H9 (cell line): ENCODE data around the gene CCDC40. TPM values are rescaled to one million over a fixed set of nuclear protein-coding genes. Genes with fewer than 3 reads are reported as not detected.

ENCODE experiments used
- DNase-seq: peaks from one replicate; pipeline ENCODE4 v3.0.0-alpha.2; 2017
- H2AFZ ChIP-seq: one replicate; pipeline ENCODE4 v1.6.1; 2013; ENCODE audit warnings: mild to moderate bottlenecking, low read length, control low read depth, moderate library complexity
- H2AK5ac ChIP-seq: 2 replicates; pipeline ENCODE4 v1.6.1; 2013; ENCODE audit warnings: low read length, control low read depth, mixed read lengths; ENCODE audit not compliant: insufficient read length
- H2BK120ac ChIP-seq: one replicate; pipeline ENCODE4 v1.6.1; 2013; ENCODE audit warnings: low read depth, mild to moderate bottlenecking, low read length, control low read depth, inconsistent platforms; ENCODE audit not compliant: poor library complexity, severe bottlenecking
- H2BK12ac ChIP-seq: 2 replicates; pipeline ENCODE4 v1.6.1; 2013; ENCODE audit warnings: low read length, control low read depth, mixed read lengths, low read depth; ENCODE audit not compliant: insufficient read length
- H2BK15ac ChIP-seq: 2 replicates; pipeline ENCODE4 v1.6.1; 2013; ENCODE audit warnings: low read depth, low read length, control low read depth
- H2BK20ac ChIP-seq: one replicate; pipeline ENCODE4 v1.6.1; 2013; ENCODE audit warnings: low read depth, mild to moderate bottlenecking, low read length, control low read depth, inconsistent platforms; ENCODE audit not compliant: poor library complexity, severe bottlenecking
- H2BK5ac ChIP-seq: 2 replicates; pipeline ENCODE4 v1.6.1; 2013; ENCODE audit warnings: low read length, control low read depth, mixed read lengths; ENCODE audit not compliant: insufficient read length
- H3K14ac ChIP-seq: 2 replicates; pipeline ENCODE4 v1.6.1; 2013; ENCODE audit warnings: low read length, control low read depth; ENCODE audit not compliant: insufficient read depth
- H3K18ac ChIP-seq: 2 replicates; pipeline ENCODE4 v1.6.1; 2013; ENCODE audit warnings: low read depth, mild to moderate bottlenecking, mixed read lengths, low read length, control low read depth; ENCODE audit not compliant: insufficient read length
- H3K23ac ChIP-seq: 2 replicates; pipeline ENCODE4 v1.6.1; 2013; ENCODE audit warnings: low read length, control low read depth, mixed read lengths, low read depth; ENCODE audit not compliant: insufficient read length
- H3K23me2 ChIP-seq: 2 replicates; pipeline ENCODE4 v1.6.1; 2013; ENCODE audit warnings: low read depth, mild to moderate bottlenecking, mixed read lengths, low read length, control low read depth; ENCODE audit not compliant: insufficient read length, poor library complexity, severe bottlenecking
- H3K27ac ChIP-seq: 2 replicates; pipeline ENCODE4 v1.5.1; 2013; ENCODE audit warnings: low read length, control low read depth, mixed read lengths, low read depth; ENCODE audit not compliant: insufficient read length
- H3K27me3 ChIP-seq: 2 replicates; pipeline ENCODE4 v1.6.1; 2013; ENCODE audit warnings: low read length, control low read depth, inconsistent platforms; ENCODE audit not compliant: insufficient read depth
- H3K4ac ChIP-seq: 2 replicates; pipeline ENCODE4 v1.6.1; 2013; ENCODE audit warnings: low read depth, mild to moderate bottlenecking, control low read depth, inconsistent platforms, low read length, moderate library complexity
- H3K4me1 ChIP-seq: 2 replicates; pipeline ENCODE4 v1.6.1; 2013; ENCODE audit warnings: low read length, control low read depth, inconsistent platforms; ENCODE audit not compliant: insufficient read depth
- H3K4me2 ChIP-seq: 2 replicates; pipeline ENCODE4 v1.6.1; 2013; ENCODE audit warnings: low read length, control low read depth, mixed read lengths; ENCODE audit not compliant: insufficient read length, insufficient read depth
- H3K56ac ChIP-seq: 2 replicates; pipeline ENCODE4 v1.6.1; 2013; ENCODE audit warnings: low read depth, mild to moderate bottlenecking, mixed read lengths, low read length, control low read depth; ENCODE audit not compliant: insufficient read length
- H3K79me1 ChIP-seq: 2 replicates; pipeline ENCODE4 v1.6.1; 2013; ENCODE audit warnings: low read depth, mild to moderate bottlenecking, moderate library complexity, low read length, control low read depth, inconsistent platforms; ENCODE audit not compliant: insufficient read depth, poor library complexity, severe bottlenecking
- H3K79me2 ChIP-seq: 2 replicates; pipeline ENCODE4 v1.6.1; 2013; ENCODE audit warnings: low read length, control low read depth, inconsistent platforms; ENCODE audit not compliant: insufficient read depth
- H3K9ac ChIP-seq: 2 replicates; pipeline ENCODE4 v1.6.1; 2013; ENCODE audit warnings: low read length, control low read depth, mixed read lengths; ENCODE audit not compliant: insufficient read length; ENCODE audit errors: extremely low read depth
- H3K9me3 ChIP-seq: one replicate; pipeline ENCODE4 v1.6.1; 2013; ENCODE audit warnings: low read depth, low read length, inconsistent platforms; ENCODE audit not compliant: control insufficient read depth
- H3T11ph ChIP-seq: one replicate; pipeline ENCODE4 v1.6.1; 2013; ENCODE audit warnings: mild to moderate bottlenecking, low read length, control low read depth, inconsistent platforms
- H4K20me1 ChIP-seq: one replicate; pipeline ENCODE4 v1.6.1; 2013; ENCODE audit not compliant: control insufficient read depth, insufficient read length, insufficient read depth
- H4K5ac ChIP-seq: 2 replicates; pipeline ENCODE4 v1.6.1; 2013; ENCODE audit warnings: low read depth, mild to moderate bottlenecking, mixed read lengths, low read length, control low read depth; ENCODE audit not compliant: insufficient read length
- H4K8ac ChIP-seq: replicated peaks from 2 replicates; pipeline ENCODE4 v1.6.1; 2013; ENCODE audit warnings: low read length, control low read depth, mixed read lengths, low read depth; ENCODE audit not compliant: insufficient read length
- H4K91ac ChIP-seq: 2 replicates; pipeline ENCODE4 v1.6.1; 2013; ENCODE audit warnings: low read depth, mild to moderate bottlenecking, moderate library complexity, mixed read lengths, low read length, control low read depth; ENCODE audit not compliant: insufficient read length
- H3K27ac Mint-ChIP-seq, 3 experiments: 2 replicates in 2 of 3; 3 replicates in 1 of 3; pipeline ENCODE4 v1.8.0; 2020 to 2021; ENCODE audit warnings: mixed read lengths in 3 of 3, mild to moderate bottlenecking in 1 of 3, moderate library complexity in 1 of 3
- H3K27me3 Mint-ChIP-seq: 2 replicates; pipeline ENCODE4 v1.8.0; 2021; ENCODE audit warnings: low read depth, mild to moderate bottlenecking, moderate library complexity, mixed read lengths
- H3K36me3 Mint-ChIP-seq, 3 experiments: 2 replicates in 2 of 3; 3 replicates in 1 of 3; pipeline ENCODE4 v1.8.0; 2020 to 2021; ENCODE audit warnings: low read depth in 3 of 3, mixed read lengths in 3 of 3; ENCODE audit not compliant: insufficient read depth in 1 of 3
- H3K4me1 Mint-ChIP-seq, 2 experiments: 2 replicates each; pipeline ENCODE4 v1.8.0; 2020; ENCODE audit warnings: mixed read lengths in 2 of 2
- H3K4me3 Mint-ChIP-seq, 2 experiments: 2 replicates in 1 of 2; 3 replicates in 1 of 2; pipeline ENCODE4 v1.8.0; 2020 to 2021; ENCODE audit warnings: mild to moderate bottlenecking in 2 of 2, mixed read lengths in 2 of 2, moderate library complexity in 1 of 2
- H3K9me3 Mint-ChIP-seq, 2 experiments: 2 replicates in 1 of 2; 3 replicates in 1 of 2; pipeline ENCODE4 v1.8.0; 2020; ENCODE audit warnings: mild to moderate bottlenecking in 2 of 2, mixed read lengths in 2 of 2, moderate library complexity in 1 of 2
- WGBS: extraction: QIAGEN DNeasy Blood & Tissue Kit; methylation state at CpG from one replicate; pipeline ENCODE4 v1.1.7; 2013; ENCODE audit warnings: missing lambda C conversion rate, low lambda C conversion rate, mixed read lengths; ENCODE audit not compliant: insufficient read length; ENCODE audit errors: extremely low coverage; 5-methylcytosine and 5-hydroxymethylcytosine counted together
- total RNA-seq: library from RNA; stranded (reverse); gene quantifications from 2 replicates; pipeline ENCODE4 v1.2.1, GENCODE V29; 2021
- TF ChIP-seq, protein P1 (sequence below): fragments of 200-600 bp; sonication (generic); conservative IDR thresholded peaks from 3 replicates; pipeline ENCODE4 v1.8.0; 2021; ENCODE audit warnings: antibody characterized with exemption, mild to moderate bottlenecking

Gene CCDC40
- total RNA-seq, 1 experiment from 2014 or later = 8.9 TPM

DNA sequence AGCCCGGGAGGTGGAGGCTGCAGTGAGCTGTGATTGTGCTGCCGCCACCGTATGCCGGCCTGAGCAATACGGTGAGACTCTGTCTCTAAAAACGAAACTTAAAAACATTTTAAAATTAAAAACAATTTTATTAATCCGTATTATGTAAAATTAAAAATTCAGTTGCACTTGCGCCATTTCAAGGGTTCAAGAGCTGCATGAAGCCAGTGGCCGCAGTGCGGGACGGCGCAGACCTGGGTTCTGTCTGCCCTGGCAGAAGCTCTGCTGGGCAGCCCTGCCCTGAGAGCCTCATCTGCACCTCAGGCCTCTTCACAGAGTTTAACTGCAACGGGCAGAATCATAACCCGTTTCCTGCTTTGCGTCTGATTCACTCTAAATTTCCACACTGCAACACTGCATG lies 32.5 kb upstream of the CCDC40 start:
- DNase-seq = no peak
- no peaks in the 10 kb centered on the region for H3K9me3 ChIP-seq
- no peak overlapping the region for H3K4ac ChIP-seq
- Mint-ChIP-seq H3K9me3 (no peaks in the 10 kb centered on the region), H3K36me3 (peaks cover 24 to 38% (median 27%) of the 10 kb centered on the region in 3 experiments), H3K4me3 (no peak overlapping the region), H3K4me1 (peaks cover 13 to 21% of the 10 kb centered on the region in 2 experiments; a peak in 3 of 4 replicates), H3K27me3 (no peaks in the 10 kb centered on the region), H3K27ac (no peak overlapping the region)
- no peak overlapping the region for H3T11ph ChIP-seq
- no peak overlapping the region for H3K18ac ChIP-seq
- H3K79me1 ChIP-seq = no peaks in the 10 kb centered on the region
- H3K9ac ChIP-seq = no peak overlapping the region
- H2BK12ac ChIP-seq = no peak overlapping the region
- peaks cover 1% of the 10 kb centered on the region; the same call in 1 of the 2 replicates for H3K79me2 ChIP-seq
- H2AK5ac ChIP-seq = no peak overlapping the region
- no CpG with 5 or more reads among the region's 15 CpGs for WGBS
- H4K5ac ChIP-seq = no peak overlapping the region
- TF ChIP-seq, protein P1, sequence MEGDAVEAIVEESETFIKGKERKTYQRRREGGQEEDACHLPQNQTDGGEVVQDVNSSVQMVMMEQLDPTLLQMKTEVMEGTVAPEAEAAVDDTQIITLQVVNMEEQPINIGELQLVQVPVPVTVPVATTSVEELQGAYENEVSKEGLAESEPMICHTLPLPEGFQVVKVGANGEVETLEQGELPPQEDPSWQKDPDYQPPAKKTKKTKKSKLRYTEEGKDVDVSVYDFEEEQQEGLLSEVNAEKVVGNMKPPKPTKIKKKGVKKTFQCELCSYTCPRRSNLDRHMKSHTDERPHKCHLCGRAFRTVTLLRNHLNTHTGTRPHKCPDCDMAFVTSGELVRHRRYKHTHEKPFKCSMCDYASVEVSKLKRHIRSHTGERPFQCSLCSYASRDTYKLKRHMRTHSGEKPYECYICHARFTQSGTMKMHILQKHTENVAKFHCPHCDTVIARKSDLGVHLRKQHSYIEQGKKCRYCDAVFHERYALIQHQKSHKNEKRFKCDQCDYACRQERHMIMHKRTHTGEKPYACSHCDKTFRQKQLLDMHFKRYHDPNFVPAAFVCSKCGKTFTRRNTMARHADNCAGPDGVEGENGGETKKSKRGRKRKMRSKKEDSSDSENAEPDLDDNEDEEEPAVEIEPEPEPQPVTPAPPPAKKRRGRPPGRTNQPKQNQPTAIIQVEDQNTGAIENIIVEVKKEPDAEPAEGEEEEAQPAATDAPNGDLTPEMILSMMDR = no peak
- H2BK120ac ChIP-seq = no peak overlapping the region
- H2BK15ac ChIP-seq = no peak overlapping the region
- H4K91ac ChIP-seq = no peak overlapping the region
- no peak overlapping the region for H4K8ac ChIP-seq
- H2BK20ac ChIP-seq = no peak overlapping the region
- H3K23me2 ChIP-seq = peaks cover 5% of the 10 kb centered on the region
- H3K56ac ChIP-seq = no peak overlapping the region
- H2AFZ ChIP-seq = no peak overlapping the region
- no peaks in the 10 kb centered on the region for H3K4me1 ChIP-seq
- H3K27ac ChIP-seq = no peak overlapping the region
- H3K23ac ChIP-seq = no peak overlapping the region
- no peak overlapping the region for H3K14ac ChIP-seq
- no peaks in the 10 kb centered on the region for H4K20me1 ChIP-seq
- H3K27me3 ChIP-seq = no peaks in the 10 kb centered on the region
- no peak overlapping the region for H2BK5ac ChIP-seq
- no peak overlapping the region for H3K4me2 ChIP-seq
